Endothelial cell of umbilical vein (primary cell): Measurements from ENCODE around the gene SLC38A10. TPM values are rescaled to one million over a fixed set of nuclear protein-coding genes. Genes with fewer than 3 reads are reported as not detected.

Source experiments
- BruUV-seq: library from RNA; stranded (reverse); fragments of 400-500 nt; replicated peaks from 2 replicates; lab custom pipeline; 2021; lab: Mats Ljungman, UMichigan
- CTCF ChIA-PET: fragments of 300-600, 350-600 bp; sonication (Branson Sonifier 250); formaldehyde crosslinking; loops from one replicate; lab custom pipeline; 2021; ENCODE audit warnings: antibody characterized with exemption, inconsistent platforms; lab: Charles Lee
- POLR2A ChIA-PET: fragments of 300-600, 350-600 bp; sonication (Branson Sonifier 250); formaldehyde crosslinking; loops from one replicate; lab custom pipeline; 2021; ENCODE audit warnings: antibody characterized with exemption, inconsistent platforms; lab: Charles Lee
- DNase-seq: peaks from one replicate; pipeline ENCODE4 v3.0.0-alpha.2; 2011; ENCODE audit warnings: low read depth, low spot score
- FAIRE-seq: peaks from 2 replicates; lab custom pipeline; 2011; peaks lifted over from hg19 to GRCh38; lab: Jason Lieb, UNC
- H2AFZ ChIP-seq: 2 replicates; pipeline ENCODE4 v1.6.0; 2012; ENCODE audit warnings: low read depth, low read length, control low read depth, inconsistent platforms
- H3K27ac ChIP-seq: 2 replicates; pipeline ENCODE4 v1.5.1; 2011; ENCODE audit warnings: low read depth, mild to moderate bottlenecking, control low read depth, low read length, moderate library complexity; ENCODE audit not compliant: insufficient read depth
- H3K27me3 ChIP-seq, 2 experiments: 2 replicates each; pipeline versions ENCODE4 v1.6.0 to v1.6.1; 2011; ENCODE audit warnings: low read length in 2 of 2, mixed read lengths in 1 of 2; ENCODE audit not compliant: control insufficient read depth in 2 of 2, insufficient read depth in 2 of 2
- H3K36me3 ChIP-seq, 2 experiments: 2 replicates in 1 of 2; 3 replicates in 1 of 2; pipeline ENCODE4 v1.5.1; 2011; ENCODE audit warnings: low read length in 2 of 2, mild to moderate bottlenecking in 1 of 2, moderate library complexity in 1 of 2; ENCODE audit not compliant: control insufficient read depth in 2 of 2, insufficient read depth in 2 of 2; ENCODE audit errors: extremely low read depth in 1 of 2
- H3K4me1 ChIP-seq: 3 replicates; pipeline ENCODE4 v1.5.1; 2011; ENCODE audit warnings: mild to moderate bottlenecking, low read length; ENCODE audit not compliant: control insufficient read depth, insufficient read depth; ENCODE audit errors: extremely low read depth
- H3K4me2 ChIP-seq: 2 replicates; pipeline ENCODE4 v1.6.1; 2011; ENCODE audit warnings: low read length, control low read depth, mixed read lengths; ENCODE audit not compliant: insufficient read depth
- H3K4me3 ChIP-seq, 3 experiments: fragments of 200-600 bp in 1 of 3; sonication (generic), shearing (Covaris generic) in 1 of 3; replicated peaks in 1 of 3; 2 replicates each; pipeline ENCODE4 v1.5.1; 2011 to 2016; ENCODE audit warnings: control low read depth in 3 of 3, low read length in 3 of 3, mild to moderate bottlenecking in 2 of 3, inconsistent platforms in 1 of 3, low read depth in 1 of 3, moderate library complexity in 1 of 3; ENCODE audit not compliant: insufficient read depth in 1 of 3
- H3K79me2 ChIP-seq: 2 replicates; pipeline ENCODE4 v1.6.0; 2012; ENCODE audit warnings: low read length, inconsistent platforms; ENCODE audit not compliant: control insufficient read depth, insufficient read depth
- H3K9ac ChIP-seq: replicated peaks from 2 replicates; pipeline ENCODE3; 2011; ENCODE audit warnings: low read length, control low read depth; ENCODE audit not compliant: insufficient read depth; ENCODE audit errors: extremely low read depth
- H3K9me1 ChIP-seq: replicated peaks from 3 replicates; pipeline ENCODE4 v1.6.0; 2011; ENCODE audit warnings: mild to moderate bottlenecking, low read length; ENCODE audit not compliant: control insufficient read depth, insufficient read depth; ENCODE audit errors: extremely low read depth
- H3K9me3 ChIP-seq: replicated peaks from 2 replicates; pipeline ENCODE4 v1.5.1; 2012; ENCODE audit warnings: low read length, inconsistent platforms; ENCODE audit not compliant: control insufficient read depth, insufficient read depth
- H4K20me1 ChIP-seq: replicated peaks from 2 replicates; pipeline ENCODE3; 2011; ENCODE audit warnings: mild to moderate bottlenecking, low read length; ENCODE audit not compliant: control insufficient read depth, insufficient read depth; ENCODE audit errors: extremely low read depth
- EZH2 ChIP-seq: IDR thresholded peaks from 2 replicates; pipeline ENCODE4 v1.6.1; 2012; ENCODE audit warnings: borderline replicate concordance, low read depth, mild to moderate bottlenecking, moderate library complexity, low read length, inconsistent platforms; ENCODE audit not compliant: severe bottlenecking
- FOS ChIP-seq: IDR thresholded peaks from 2 replicates; pipeline ENCODE4 v1.6.1; 2011; ENCODE audit warnings: mild to moderate bottlenecking, low read length, moderate library complexity, borderline replicate concordance; ENCODE audit not compliant: insufficient read depth
- GATA2 ChIP-seq: IDR thresholded peaks from 2 replicates; pipeline ENCODE4 v1.7.0; 2011; ENCODE audit warnings: low read depth, mild to moderate bottlenecking, moderate library complexity, mixed read lengths, low read length; ENCODE audit not compliant: insufficient read length, insufficient read depth
- JUN ChIP-seq: IDR thresholded peaks from 2 replicates; pipeline ENCODE4 v1.6.1; 2011; ENCODE audit warnings: borderline replicate concordance, low read depth; ENCODE audit not compliant: insufficient read length, insufficient read depth
- MYC ChIP-seq: IDR thresholded peaks from one replicate; pipeline ENCODE4 v1.6.1; 2011; ENCODE audit warnings: mild to moderate bottlenecking, low read depth, low read length
- POLR2A ChIP-seq: IDR thresholded peaks from 2 replicates; pipeline ENCODE4 v1.6.1; 2012; ENCODE audit warnings: low read depth, mild to moderate bottlenecking, control low read depth, low read length
- POLR2AphosphoS5 ChIP-seq: IDR thresholded peaks from 2 replicates; pipeline ENCODE4 v1.6.1; 2012; ENCODE audit warnings: low read depth, mild to moderate bottlenecking, control low read depth, low read length, moderate library complexity; ENCODE audit not compliant: insufficient read depth
- dilution Hi-C: fragments of 300-500 bp; cut with MboI; formaldehyde crosslinking; loops from one replicate; pipeline ENCODE4 v1.15.0; 2019; ENCODE audit warnings: low sequenced_read_pairs; ENCODE audit not compliant: extremely low pct_ligation_motif_present
- intact Hi-C: fragments of 100-400 bp; cut with micrococcal nuclease; formaldehyde crosslinking; loops from one replicate; pipeline ENCODE4 v1.10.0; 2022
- polyA plus RNA-seq, 4 experiments: library from polyadenylated mRNA; depleted of rRNA in 3 of 4; stranded (reverse) in 3 of 4; unstranded in 1 of 4; fragments of >200 nt; gene quantifications; 2 replicates each; pipeline versions ENCODE4 v1.2.1 to v1.2.3, GENCODE V29; 2011 to 2012; ENCODE audit warnings: missing spikeins in 1 of 4
- total RNA-seq: library from RNA; stranded (reverse); gene quantifications from 2 replicates; pipeline ENCODE4 v1.2.3, GENCODE V29; 2021
- TF ChIP-seq, protein P1 (sequence below): IDR thresholded peaks from 2 replicates; pipeline ENCODE4 v1.6.1; 2011; ENCODE audit not compliant: insufficient read depth, insufficient read length
- TF ChIP-seq, protein P2 (sequence below), 2 donors: IDR thresholded peaks; 1 replicate in 1 of 2; 2 replicates in 1 of 2; pipeline ENCODE4 v1.5.1; 2011; ENCODE audit warnings: low read length in 2 of 2, mild to moderate bottlenecking in 2 of 2, moderate library complexity in 2 of 2, control low read depth in 1 of 2, inconsistent platforms in 1 of 2, low read depth in 1 of 2; ENCODE audit not compliant: insufficient read depth in 1 of 2; ENCODE audit errors: extremely low read depth in 1 of 2

Gene SLC38A10
- total and polyA plus RNA-seq, 2 donors (not counting 3 experiments of a cell fraction or from before 2014, with no cell fraction given): 72.7 to 113 TPM

DNA sequence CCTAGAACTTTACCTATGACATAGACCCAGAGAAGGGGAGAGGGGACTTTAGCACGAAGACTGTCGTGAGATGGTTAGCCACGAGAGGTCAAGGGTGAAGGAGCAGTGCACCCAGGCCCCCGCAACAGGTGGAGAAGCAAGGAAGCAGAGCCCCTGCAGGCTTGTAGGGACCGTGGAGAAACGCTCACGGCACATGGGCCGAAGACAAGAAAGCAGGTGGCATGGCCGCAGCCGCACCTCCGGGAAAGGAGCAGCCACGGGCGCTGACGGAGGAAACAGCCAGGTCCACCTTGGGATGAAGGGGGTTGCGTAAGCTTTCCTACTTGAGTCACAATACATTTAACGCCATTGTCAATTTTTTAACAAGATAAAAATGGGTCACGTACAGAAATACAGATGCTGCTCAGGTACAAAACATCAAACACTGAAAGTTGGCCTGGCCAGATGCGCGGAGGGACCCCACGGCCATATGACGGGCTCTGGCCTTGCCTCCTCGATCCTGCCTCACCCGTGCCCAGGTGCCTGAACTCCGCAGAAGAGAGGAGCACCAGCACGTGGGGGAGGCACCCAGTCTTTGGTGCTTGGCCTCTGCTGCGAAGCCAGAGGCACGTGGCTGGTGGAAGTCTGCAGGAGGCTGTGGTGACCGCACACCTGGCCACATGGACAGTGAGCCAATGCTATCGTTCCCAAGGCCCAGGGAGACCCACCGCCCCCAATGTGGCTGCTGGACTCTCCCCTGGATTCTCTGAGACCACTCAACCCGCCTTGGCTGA lies 21.2 kb downstream of the SLC38A10 start:
- H3K79me2 ChIP-seq: no peaks in the 10 kb centered on the region
- no peaks in the 10 kb centered on the region for H3K27me3 ChIP-seq
- H3K9me3 ChIP-seq: no peaks in the 10 kb centered on the region
- DNase-seq: no peak
- intact Hi-C loops: no loop called here
- no peak for FAIRE-seq
- no peaks in the 10 kb centered on the region for H3K4me1 ChIP-seq
- no peak overlapping the region for H3K4me2 ChIP-seq
- no peaks in the 10 kb centered on the region for H4K20me1 ChIP-seq
- H3K36me3 ChIP-seq: peaks cover 11 to 42% of the 10 kb centered on the region in 2 experiments
- TF ChIP-seq POLR2AphosphoS5 (no peak), JUN (no peak), POLR2A (no peak), MYC (no peak), FOS (no peak), GATA2 (no peak), EZH2 (no peak)
- TF ChIP-seq, protein P1, sequence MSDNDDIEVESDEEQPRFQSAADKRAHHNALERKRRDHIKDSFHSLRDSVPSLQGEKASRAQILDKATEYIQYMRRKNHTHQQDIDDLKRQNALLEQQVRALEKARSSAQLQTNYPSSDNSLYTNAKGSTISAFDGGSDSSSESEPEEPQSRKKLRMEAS: no peak
- TF ChIP-seq, protein P2, sequence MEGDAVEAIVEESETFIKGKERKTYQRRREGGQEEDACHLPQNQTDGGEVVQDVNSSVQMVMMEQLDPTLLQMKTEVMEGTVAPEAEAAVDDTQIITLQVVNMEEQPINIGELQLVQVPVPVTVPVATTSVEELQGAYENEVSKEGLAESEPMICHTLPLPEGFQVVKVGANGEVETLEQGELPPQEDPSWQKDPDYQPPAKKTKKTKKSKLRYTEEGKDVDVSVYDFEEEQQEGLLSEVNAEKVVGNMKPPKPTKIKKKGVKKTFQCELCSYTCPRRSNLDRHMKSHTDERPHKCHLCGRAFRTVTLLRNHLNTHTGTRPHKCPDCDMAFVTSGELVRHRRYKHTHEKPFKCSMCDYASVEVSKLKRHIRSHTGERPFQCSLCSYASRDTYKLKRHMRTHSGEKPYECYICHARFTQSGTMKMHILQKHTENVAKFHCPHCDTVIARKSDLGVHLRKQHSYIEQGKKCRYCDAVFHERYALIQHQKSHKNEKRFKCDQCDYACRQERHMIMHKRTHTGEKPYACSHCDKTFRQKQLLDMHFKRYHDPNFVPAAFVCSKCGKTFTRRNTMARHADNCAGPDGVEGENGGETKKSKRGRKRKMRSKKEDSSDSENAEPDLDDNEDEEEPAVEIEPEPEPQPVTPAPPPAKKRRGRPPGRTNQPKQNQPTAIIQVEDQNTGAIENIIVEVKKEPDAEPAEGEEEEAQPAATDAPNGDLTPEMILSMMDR (IDR thresholded peaks at IDR 0.05; ENCODE audit: extremely low read depth in 1 of 2, insufficient read depth in 1 of 2, low read depth in 1 of 2, low read length in 2 of 2): no peak
- dilution Hi-C loops: no loop called here
- ChIA-PET POLR2A (no interaction called here), CTCF (no interaction called here)
- H3K9me1 ChIP-seq: no peaks in the 10 kb centered on the region
- H3K4me3 ChIP-seq: no peak overlapping the region
- H2AFZ ChIP-seq: no peak overlapping the region
- no peak overlapping the region for H3K9ac ChIP-seq
- H3K27ac ChIP-seq: no peak overlapping the region
- no TSS peak for BruUV-seq
